H9 (cell line): Measurements from ENCODE around the gene SPRED2. TPM values are rescaled to one million over a fixed set of nuclear protein-coding genes. Genes with fewer than 3 reads are reported as not detected.

Source experiments
- DNase-seq: peaks from one replicate; pipeline ENCODE4 v3.0.0-alpha.2; 2017
- H2AFZ ChIP-seq: one replicate; pipeline ENCODE4 v1.6.1; 2013; ENCODE audit warnings: mild to moderate bottlenecking, low read length, control low read depth, moderate library complexity
- H2AK5ac ChIP-seq: 2 replicates; pipeline ENCODE4 v1.6.1; 2013; ENCODE audit warnings: low read length, control low read depth, mixed read lengths; ENCODE audit not compliant: insufficient read length
- H2BK120ac ChIP-seq: one replicate; pipeline ENCODE4 v1.6.1; 2013; ENCODE audit warnings: low read depth, mild to moderate bottlenecking, low read length, control low read depth, inconsistent platforms; ENCODE audit not compliant: poor library complexity, severe bottlenecking
- H2BK12ac ChIP-seq: 2 replicates; pipeline ENCODE4 v1.6.1; 2013; ENCODE audit warnings: low read length, control low read depth, mixed read lengths, low read depth; ENCODE audit not compliant: insufficient read length
- H2BK15ac ChIP-seq: 2 replicates; pipeline ENCODE4 v1.6.1; 2013; ENCODE audit warnings: low read depth, low read length, control low read depth
- H2BK20ac ChIP-seq: one replicate; pipeline ENCODE4 v1.6.1; 2013; ENCODE audit warnings: low read depth, mild to moderate bottlenecking, low read length, control low read depth, inconsistent platforms; ENCODE audit not compliant: poor library complexity, severe bottlenecking
- H2BK5ac ChIP-seq: 2 replicates; pipeline ENCODE4 v1.6.1; 2013; ENCODE audit warnings: low read length, control low read depth, mixed read lengths; ENCODE audit not compliant: insufficient read length
- H3K14ac ChIP-seq: 2 replicates; pipeline ENCODE4 v1.6.1; 2013; ENCODE audit warnings: low read length, control low read depth; ENCODE audit not compliant: insufficient read depth
- H3K18ac ChIP-seq: 2 replicates; pipeline ENCODE4 v1.6.1; 2013; ENCODE audit warnings: low read depth, mild to moderate bottlenecking, mixed read lengths, low read length, control low read depth; ENCODE audit not compliant: insufficient read length
- H3K23ac ChIP-seq: 2 replicates; pipeline ENCODE4 v1.6.1; 2013; ENCODE audit warnings: low read length, control low read depth, mixed read lengths, low read depth; ENCODE audit not compliant: insufficient read length
- H3K23me2 ChIP-seq: 2 replicates; pipeline ENCODE4 v1.6.1; 2013; ENCODE audit warnings: low read depth, mild to moderate bottlenecking, mixed read lengths, low read length, control low read depth; ENCODE audit not compliant: insufficient read length, poor library complexity, severe bottlenecking
- H3K27ac ChIP-seq: 2 replicates; pipeline ENCODE4 v1.5.1; 2013; ENCODE audit warnings: low read length, control low read depth, mixed read lengths, low read depth; ENCODE audit not compliant: insufficient read length
- H3K27me3 ChIP-seq: 2 replicates; pipeline ENCODE4 v1.6.1; 2013; ENCODE audit warnings: low read length, control low read depth, inconsistent platforms; ENCODE audit not compliant: insufficient read depth
- H3K4ac ChIP-seq: 2 replicates; pipeline ENCODE4 v1.6.1; 2013; ENCODE audit warnings: low read depth, mild to moderate bottlenecking, control low read depth, inconsistent platforms, low read length, moderate library complexity
- H3K4me1 ChIP-seq: 2 replicates; pipeline ENCODE4 v1.6.1; 2013; ENCODE audit warnings: low read length, control low read depth, inconsistent platforms; ENCODE audit not compliant: insufficient read depth
- H3K4me2 ChIP-seq: 2 replicates; pipeline ENCODE4 v1.6.1; 2013; ENCODE audit warnings: low read length, control low read depth, mixed read lengths; ENCODE audit not compliant: insufficient read length, insufficient read depth
- H3K56ac ChIP-seq: 2 replicates; pipeline ENCODE4 v1.6.1; 2013; ENCODE audit warnings: low read depth, mild to moderate bottlenecking, mixed read lengths, low read length, control low read depth; ENCODE audit not compliant: insufficient read length
- H3K79me1 ChIP-seq: 2 replicates; pipeline ENCODE4 v1.6.1; 2013; ENCODE audit warnings: low read depth, mild to moderate bottlenecking, moderate library complexity, low read length, control low read depth, inconsistent platforms; ENCODE audit not compliant: insufficient read depth, poor library complexity, severe bottlenecking
- H3K79me2 ChIP-seq: 2 replicates; pipeline ENCODE4 v1.6.1; 2013; ENCODE audit warnings: low read length, control low read depth, inconsistent platforms; ENCODE audit not compliant: insufficient read depth
- H3K9ac ChIP-seq: 2 replicates; pipeline ENCODE4 v1.6.1; 2013; ENCODE audit warnings: low read length, control low read depth, mixed read lengths; ENCODE audit not compliant: insufficient read length; ENCODE audit errors: extremely low read depth
- H3K9me3 ChIP-seq: one replicate; pipeline ENCODE4 v1.6.1; 2013; ENCODE audit warnings: low read depth, low read length, inconsistent platforms; ENCODE audit not compliant: control insufficient read depth
- H3T11ph ChIP-seq: one replicate; pipeline ENCODE4 v1.6.1; 2013; ENCODE audit warnings: mild to moderate bottlenecking, low read length, control low read depth, inconsistent platforms
- H4K20me1 ChIP-seq: one replicate; pipeline ENCODE4 v1.6.1; 2013; ENCODE audit not compliant: control insufficient read depth, insufficient read length, insufficient read depth
- H4K5ac ChIP-seq: 2 replicates; pipeline ENCODE4 v1.6.1; 2013; ENCODE audit warnings: low read depth, mild to moderate bottlenecking, mixed read lengths, low read length, control low read depth; ENCODE audit not compliant: insufficient read length
- H4K8ac ChIP-seq: replicated peaks from 2 replicates; pipeline ENCODE4 v1.6.1; 2013; ENCODE audit warnings: low read length, control low read depth, mixed read lengths, low read depth; ENCODE audit not compliant: insufficient read length
- H4K91ac ChIP-seq: 2 replicates; pipeline ENCODE4 v1.6.1; 2013; ENCODE audit warnings: low read depth, mild to moderate bottlenecking, moderate library complexity, mixed read lengths, low read length, control low read depth; ENCODE audit not compliant: insufficient read length
- H3K27ac Mint-ChIP-seq, 3 experiments: 2 replicates in 2 of 3; 3 replicates in 1 of 3; pipeline ENCODE4 v1.8.0; 2020 to 2021; ENCODE audit warnings: mixed read lengths in 3 of 3, mild to moderate bottlenecking in 1 of 3, moderate library complexity in 1 of 3
- H3K27me3 Mint-ChIP-seq: 2 replicates; pipeline ENCODE4 v1.8.0; 2021; ENCODE audit warnings: low read depth, mild to moderate bottlenecking, moderate library complexity, mixed read lengths
- H3K36me3 Mint-ChIP-seq, 3 experiments: 2 replicates in 2 of 3; 3 replicates in 1 of 3; pipeline ENCODE4 v1.8.0; 2020 to 2021; ENCODE audit warnings: low read depth in 3 of 3, mixed read lengths in 3 of 3; ENCODE audit not compliant: insufficient read depth in 1 of 3
- H3K4me1 Mint-ChIP-seq, 2 experiments: 2 replicates each; pipeline ENCODE4 v1.8.0; 2020; ENCODE audit warnings: mixed read lengths in 2 of 2
- H3K4me3 Mint-ChIP-seq, 2 experiments: 2 replicates in 1 of 2; 3 replicates in 1 of 2; pipeline ENCODE4 v1.8.0; 2020 to 2021; ENCODE audit warnings: mild to moderate bottlenecking in 2 of 2, mixed read lengths in 2 of 2, moderate library complexity in 1 of 2
- H3K9me3 Mint-ChIP-seq, 2 experiments: 2 replicates in 1 of 2; 3 replicates in 1 of 2; pipeline ENCODE4 v1.8.0; 2020; ENCODE audit warnings: mild to moderate bottlenecking in 2 of 2, mixed read lengths in 2 of 2, moderate library complexity in 1 of 2
- WGBS: extraction: QIAGEN DNeasy Blood & Tissue Kit; methylation state at CpG from one replicate; pipeline ENCODE4 v1.1.7; 2013; ENCODE audit warnings: missing lambda C conversion rate, low lambda C conversion rate, mixed read lengths; ENCODE audit not compliant: insufficient read length; ENCODE audit errors: extremely low coverage; 5-methylcytosine and 5-hydroxymethylcytosine counted together
- total RNA-seq: library from RNA; stranded (reverse); gene quantifications from 2 replicates; pipeline ENCODE4 v1.2.1, GENCODE V29; 2021
- TF ChIP-seq, protein P1 (sequence below): fragments of 200-600 bp; sonication (generic); conservative IDR thresholded peaks from 3 replicates; pipeline ENCODE4 v1.8.0; 2021; ENCODE audit warnings: antibody characterized with exemption, mild to moderate bottlenecking

Gene SPRED2
- total RNA-seq, 1 experiment from 2014 or later: 23.5 TPM

- Histone ChIP-seq H3K14ac (no peak overlapping the region), H2BK15ac (no peak overlapping the region), H4K20me1 (peaks cover 5% of the 10 kb centered on the region), H4K8ac (no peak overlapping the region), H3K4ac (no peak overlapping the region), H3K4me2 (peak overlapping the region; percentile 1), H3K27ac (no peak overlapping the region), H3K56ac (no peak overlapping the region), H3K9me3 (no peaks in the 10 kb centered on the region), H3K18ac (no peak overlapping the region), H3K79me1 (no peaks in the 10 kb centered on the region), H3T11ph (no peak overlapping the region), H3K23me2 (no peaks in the 10 kb centered on the region), H2AK5ac (no peak overlapping the region), H2BK20ac (no peak overlapping the region), H4K91ac (no peak overlapping the region), H3K79me2 (no peaks in the 10 kb centered on the region; the same call in 1 of the 2 replicates), H3K9ac (no peak overlapping the region), H2BK5ac (no peak overlapping the region), H2BK120ac (no peak overlapping the region), H4K5ac (no peak overlapping the region), H3K23ac (no peak overlapping the region), H2AFZ (no peak overlapping the region), H3K4me1 (peaks cover 11% of the 10 kb centered on the region; the same call in 1 of the 2 replicates), H2BK12ac (no peak overlapping the region), H3K27me3 (no peaks in the 10 kb centered on the region)
- TF ChIP-seq, protein P1, sequence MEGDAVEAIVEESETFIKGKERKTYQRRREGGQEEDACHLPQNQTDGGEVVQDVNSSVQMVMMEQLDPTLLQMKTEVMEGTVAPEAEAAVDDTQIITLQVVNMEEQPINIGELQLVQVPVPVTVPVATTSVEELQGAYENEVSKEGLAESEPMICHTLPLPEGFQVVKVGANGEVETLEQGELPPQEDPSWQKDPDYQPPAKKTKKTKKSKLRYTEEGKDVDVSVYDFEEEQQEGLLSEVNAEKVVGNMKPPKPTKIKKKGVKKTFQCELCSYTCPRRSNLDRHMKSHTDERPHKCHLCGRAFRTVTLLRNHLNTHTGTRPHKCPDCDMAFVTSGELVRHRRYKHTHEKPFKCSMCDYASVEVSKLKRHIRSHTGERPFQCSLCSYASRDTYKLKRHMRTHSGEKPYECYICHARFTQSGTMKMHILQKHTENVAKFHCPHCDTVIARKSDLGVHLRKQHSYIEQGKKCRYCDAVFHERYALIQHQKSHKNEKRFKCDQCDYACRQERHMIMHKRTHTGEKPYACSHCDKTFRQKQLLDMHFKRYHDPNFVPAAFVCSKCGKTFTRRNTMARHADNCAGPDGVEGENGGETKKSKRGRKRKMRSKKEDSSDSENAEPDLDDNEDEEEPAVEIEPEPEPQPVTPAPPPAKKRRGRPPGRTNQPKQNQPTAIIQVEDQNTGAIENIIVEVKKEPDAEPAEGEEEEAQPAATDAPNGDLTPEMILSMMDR: peak; percentile 62; the same call in 2 of the 3 replicates
- Mint-ChIP-seq H3K36me3 (no peaks in the 10 kb centered on the region), H3K27ac (no peak overlapping the region), H3K4me1 (peaks cover 26 to 27% of the 10 kb centered on the region in 2 experiments), H3K9me3 (no peaks in the 10 kb centered on the region), H3K4me3 (0 out of 5 replicates have a peak overlapping the region, but pooled peaks of 1 of the 2 experiments have one; percentile 5), H3K27me3 (peaks cover 9% of the 10 kb centered on the region)
- peak; percentile 48 for DNase-seq
- WGBS: no CpG with 5 or more reads among the region's 6 CpGs
Observed at GRCh38 chr2:65350651-65351056, 81.7 kb downstream of the SPRED2 start.
